GM21367 (cell line): ENCODE data around the gene KCNJ18.
"Not testable (repeated sequence)": the region's sequence is repeated elsewhere in the genome, so short reads cannot be mapped to it uniquely, and the experiment has no call there.

ENCODE experiments used
- ATAC-seq: cut with Tn5 transposase; IDR thresholded peaks from one replicate; pipeline ENCODE4 v1.9.1; 2021; ENCODE audit not compliant: unreplicated experiment

The KCNJ18 gene

DNA sequence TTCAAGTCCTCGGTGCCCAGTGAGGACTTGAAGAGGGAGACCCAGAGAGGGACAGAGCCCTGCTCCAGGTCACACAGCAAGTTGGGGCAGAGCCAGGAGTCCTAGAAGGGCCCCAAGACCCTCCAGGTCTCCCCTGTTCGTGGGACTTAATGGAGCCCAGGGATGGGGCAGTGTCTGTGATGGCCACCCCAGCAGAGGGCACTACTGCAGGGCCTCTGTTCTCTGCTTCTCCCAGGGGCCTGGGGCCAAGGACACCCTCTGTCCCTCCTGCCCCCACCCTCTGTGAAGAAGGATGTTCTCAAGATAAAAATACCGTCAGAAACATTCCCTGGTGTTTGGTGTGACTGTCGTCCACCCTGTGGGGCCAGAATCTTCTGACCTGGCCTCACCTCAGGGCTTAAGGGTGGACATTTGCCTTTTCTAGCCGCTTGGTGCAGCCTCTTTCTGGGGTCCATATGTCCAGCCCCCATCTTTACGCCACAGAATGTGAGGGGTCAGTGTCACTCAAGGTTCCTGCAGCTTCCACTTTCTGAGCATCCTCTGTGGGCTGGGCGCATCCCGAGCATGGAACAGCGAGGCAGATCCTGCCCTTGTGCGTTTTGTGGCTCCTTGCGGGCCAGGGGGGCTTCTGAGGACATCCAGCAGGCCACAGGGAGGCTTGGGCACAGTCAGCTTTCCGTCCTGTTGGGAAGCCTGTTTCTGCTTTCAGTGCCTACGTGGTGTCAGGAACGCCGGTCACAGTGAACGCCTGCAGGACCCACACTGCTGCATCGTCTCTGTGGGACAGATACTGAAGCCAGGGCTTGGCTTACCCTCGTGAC is at the start of gene KCNJ18:
Gene KCNJ18 (plus strand): TSS at position 641 of the 821 bp plus-strand sequence. CDS start 10,264 bp downstream, outside the sequence.
- not testable (repeated sequence) for ATAC-seq

DNA sequence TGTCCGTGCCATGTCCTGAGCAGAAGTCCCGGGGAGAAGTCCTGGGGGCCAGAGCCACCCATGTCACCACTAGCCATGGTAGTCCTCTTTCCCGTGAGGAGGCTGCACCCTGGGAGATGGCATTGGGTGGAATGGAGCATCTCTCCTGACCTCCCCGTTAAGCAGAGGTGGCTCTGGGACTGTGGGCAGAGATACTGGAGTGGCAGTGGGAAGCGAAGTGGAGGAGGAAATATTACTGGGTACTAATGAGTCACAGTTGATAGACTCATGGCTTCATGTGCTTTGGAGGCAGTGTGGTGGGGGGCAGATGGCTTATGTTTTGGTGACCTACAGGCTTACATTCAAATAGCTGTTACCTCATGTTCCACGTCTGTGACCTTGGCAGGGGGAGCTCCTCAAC is 44.2 kb upstream of the KCNJ18 start:
- ATAC-seq: not testable (repeated sequence)

DNA sequence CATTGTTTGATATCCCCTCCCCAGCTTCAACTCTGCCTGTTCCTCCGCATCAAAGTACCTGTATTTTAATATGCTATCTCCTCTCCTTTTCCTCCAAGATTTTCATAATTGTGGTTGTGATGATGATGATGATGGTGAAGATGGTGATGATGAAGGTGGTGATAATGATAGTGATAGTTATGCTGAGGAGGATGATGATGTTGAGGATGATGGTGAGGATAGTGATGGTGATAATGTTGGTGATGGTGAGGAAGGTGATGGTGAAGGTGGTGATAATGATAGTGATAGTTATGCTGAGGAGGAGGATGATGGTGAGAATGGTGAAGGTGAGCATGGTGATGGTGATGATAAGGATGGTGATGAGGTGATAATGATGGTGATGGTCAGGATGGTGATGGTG is 42.3 kb upstream of the KCNJ18 start:
- ATAC-seq: not testable (repeated sequence)

DNA sequence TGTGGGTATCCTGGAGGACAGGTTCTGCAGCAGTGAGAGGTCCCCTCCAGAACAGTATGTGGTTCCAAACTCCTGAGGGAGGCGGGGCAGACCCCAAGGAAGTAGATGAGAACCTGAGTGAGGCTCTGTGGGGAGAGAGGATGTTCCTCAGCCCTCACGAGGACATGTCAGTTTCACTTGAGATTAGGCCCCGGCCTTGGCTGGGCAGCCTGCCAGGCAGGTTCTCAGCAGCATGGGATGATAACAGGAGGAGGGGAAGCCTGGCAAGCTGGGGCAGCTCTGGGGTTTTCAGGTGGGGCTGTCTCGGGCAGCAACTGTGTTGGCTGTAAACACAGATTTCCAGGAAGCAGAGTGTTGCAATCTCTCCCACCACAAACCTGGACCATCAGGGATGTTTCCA is 40.3 kb upstream of the KCNJ18 start:
- ATAC-seq: not testable (repeated sequence)

DNA sequence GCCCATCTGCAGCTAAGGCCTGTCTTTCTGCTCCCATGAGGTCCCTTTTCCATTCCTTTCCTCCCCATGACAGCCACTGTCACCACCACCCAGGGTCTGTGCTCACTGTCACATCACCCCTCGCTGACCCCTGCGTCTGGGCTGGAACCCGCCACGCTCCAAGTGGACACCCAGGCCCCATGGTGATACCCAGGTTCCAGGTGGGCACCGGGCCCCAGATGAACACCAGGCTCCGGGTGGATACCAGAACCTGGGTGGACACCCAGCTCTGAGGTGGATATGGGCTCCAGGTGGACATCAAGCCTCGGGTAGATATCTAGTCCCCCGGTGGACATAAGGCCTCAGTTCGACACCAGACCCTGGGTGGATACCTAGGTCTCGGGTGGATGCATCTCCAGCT is 39.1 kb upstream of the KCNJ18 start:
- ATAC-seq: not testable (repeated sequence)

DNA sequence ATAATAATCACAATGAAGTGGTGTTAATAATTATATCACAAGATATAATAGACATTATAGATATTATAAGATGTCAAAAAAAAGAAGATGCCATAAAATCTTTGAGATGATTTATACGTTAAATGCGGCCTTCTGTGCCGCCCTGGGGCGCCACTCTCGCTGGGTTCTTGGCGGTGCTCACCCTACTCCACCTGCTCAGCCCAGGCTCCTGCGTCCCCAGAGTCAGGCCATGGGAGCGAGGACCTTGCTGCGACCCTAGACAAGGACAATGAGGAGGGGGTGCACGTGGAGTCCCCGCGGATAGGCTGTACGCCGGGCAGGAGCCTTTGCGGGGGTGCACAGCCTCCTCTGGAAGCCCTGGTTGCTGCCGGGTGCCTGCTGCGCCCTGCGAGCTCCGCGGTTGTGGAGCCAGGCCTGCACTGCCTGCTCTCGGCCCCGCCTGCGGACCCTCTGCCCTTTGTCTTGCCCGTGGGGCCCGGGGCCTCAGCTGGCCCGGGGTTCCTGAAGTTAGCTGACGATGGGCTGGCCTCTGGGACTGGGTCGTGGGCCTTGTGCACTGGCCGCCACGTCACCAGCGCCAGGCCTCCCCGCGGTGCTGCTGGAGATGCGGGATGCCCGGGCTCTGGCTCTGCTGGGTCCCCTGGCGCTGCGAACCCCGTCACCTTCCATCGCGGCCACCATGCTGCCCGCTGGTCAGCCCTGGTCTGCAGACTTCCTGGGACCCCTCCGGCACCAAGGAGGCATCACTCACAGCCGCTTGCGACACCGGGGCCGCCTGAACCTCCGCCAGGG is 35.6 kb upstream of the KCNJ18 start:
- not testable (repeated sequence) for ATAC-seq

DNA sequence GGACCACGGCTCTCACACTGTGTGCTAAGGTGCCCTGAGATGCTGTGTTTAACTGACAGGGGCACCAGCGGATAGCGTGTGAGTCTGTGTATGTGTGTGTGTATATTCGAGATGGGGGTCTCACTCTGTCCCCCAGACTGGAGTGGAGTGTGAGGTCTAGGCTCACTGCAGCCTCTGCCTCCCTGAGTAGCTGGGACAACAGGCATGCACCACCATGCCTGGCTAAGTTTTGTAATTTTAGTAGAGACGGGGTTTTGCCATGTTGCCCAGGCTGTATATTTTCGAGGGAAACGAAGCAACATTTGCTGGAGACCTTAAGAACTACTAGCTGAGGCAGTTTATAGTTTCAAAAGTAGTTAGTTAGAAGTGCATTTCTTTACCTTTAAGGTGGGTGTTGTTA is 32.7 kb upstream of the KCNJ18 start:
- not testable (repeated sequence) for ATAC-seq

DNA sequence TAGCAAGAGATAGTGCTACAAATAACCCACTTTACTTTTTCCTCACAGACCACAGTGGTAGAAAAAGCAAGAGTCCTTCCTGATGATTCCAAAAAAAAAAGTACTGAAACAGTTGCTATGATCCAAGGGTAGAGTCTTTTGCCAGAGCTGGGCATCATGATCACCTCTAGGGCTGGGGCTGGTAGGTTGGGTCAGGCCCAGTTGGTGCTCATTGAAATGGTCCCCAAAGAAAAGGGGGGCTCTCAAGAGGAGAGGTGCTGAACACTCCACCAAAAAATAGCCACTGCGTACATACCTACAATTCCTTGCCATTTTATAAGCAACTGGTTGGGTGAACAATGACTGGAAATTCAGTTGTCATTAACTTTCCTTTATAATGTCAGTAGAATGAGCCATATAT is 30.9 kb upstream of the KCNJ18 start:
- ATAC-seq: not testable (repeated sequence)

DNA sequence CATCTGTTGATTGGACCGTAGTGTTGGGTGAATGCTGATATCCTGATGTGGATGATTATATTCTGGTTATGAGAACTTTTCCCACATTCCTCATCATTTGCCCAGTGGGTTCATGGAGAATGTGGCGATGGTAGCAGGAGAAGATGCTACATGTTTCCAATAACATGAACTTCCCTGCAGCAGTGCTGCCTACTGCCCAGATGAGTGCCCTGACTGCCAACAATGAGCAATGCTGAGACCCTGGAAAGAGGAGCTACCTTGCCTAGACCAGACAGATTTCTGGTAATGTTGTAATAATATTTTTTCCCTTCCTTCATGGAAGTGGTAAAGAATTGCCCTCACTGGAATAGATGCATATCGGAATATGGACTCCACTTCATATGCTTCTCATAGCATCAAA is 29.2 kb upstream of the KCNJ18 start:
- ATAC-seq: not testable (repeated sequence)

DNA sequence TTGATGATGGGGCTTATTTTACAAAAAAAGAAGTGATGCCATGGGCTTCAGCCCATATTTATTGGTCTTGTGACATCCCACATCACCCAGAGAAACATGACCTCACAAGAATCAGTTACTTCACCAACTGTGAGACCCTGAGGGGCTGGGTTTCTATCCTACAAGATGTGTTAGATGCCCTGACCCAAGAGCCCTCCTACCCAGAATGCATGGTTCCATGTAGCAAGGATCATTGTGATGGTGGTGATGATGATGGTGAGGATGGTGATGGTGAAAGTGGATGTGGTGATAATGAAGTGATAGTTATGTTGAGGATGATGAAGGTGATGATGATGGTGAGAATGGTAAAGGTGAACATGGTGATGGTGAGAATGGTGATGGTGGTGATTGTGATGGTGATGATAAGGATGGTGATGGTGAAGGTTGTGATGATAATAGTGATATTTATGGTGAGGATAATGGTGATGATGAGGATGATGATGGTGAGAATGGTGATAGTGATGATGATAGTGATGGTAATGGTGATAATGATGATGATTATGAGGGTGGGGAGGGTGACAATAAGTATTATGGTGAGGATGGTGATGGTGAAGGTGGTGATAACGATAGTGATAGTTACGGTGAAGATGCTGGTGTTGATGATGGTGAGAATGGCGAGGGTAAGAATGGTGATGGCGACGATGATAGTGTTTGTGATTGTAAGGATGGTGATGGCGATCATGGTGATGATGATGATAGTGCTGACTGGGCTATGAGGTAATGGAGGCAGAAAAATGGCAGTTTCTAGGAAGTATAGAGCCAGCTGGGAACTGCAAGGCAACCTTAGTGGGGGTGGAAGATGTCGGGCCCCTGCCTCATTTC is 28.5 kb upstream of the KCNJ18 start:
- not testable (repeated sequence) for ATAC-seq

DNA sequence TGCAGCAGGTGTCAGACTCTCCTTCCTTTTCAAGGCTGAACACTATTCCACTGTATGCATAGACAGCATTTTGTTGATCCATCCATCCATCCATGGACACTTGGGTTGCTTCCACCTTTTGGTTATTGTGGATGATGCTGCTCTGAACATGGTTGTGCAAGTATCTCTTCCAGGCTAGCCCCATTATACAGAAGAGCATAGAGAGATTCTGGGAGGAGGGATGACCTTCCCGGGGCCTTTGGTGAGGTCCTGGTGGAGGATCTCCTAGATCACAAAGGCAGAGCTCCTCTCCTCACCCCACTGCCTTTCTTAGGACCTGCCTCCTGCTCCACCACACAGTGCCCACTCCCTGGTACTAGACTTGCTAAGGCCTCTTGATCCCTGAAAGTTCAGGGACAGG is 27.2 kb upstream of the KCNJ18 start:
- not testable (repeated sequence) for ATAC-seq

DNA sequence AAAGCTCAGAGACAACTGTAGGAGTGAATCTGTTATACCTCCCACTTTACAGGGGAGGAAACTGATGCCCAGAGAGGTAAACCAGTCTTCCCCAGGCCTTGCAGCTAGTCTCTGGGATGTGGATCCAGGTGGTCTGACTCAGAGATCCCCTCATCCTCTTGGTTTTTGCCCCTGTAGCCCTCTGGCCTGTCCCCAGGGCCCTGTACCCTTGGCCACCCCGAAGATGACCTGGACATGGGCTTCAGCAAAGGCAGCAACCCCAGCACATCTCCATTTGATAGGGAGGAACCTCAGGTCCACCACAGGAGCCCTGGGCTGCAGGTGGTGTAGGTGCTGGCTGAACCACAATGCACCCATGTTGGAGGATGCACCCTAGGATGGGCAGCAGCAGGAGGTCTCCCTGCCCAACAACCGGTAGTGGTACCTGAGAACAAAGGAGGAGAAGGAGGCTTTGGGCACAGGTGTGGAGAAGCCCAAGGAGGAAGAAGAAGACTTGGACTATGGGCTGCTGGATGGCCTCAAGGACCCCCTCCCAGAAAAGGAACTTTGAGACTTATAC is 26.3 kb upstream of the KCNJ18 start:
- not testable (repeated sequence) for ATAC-seq

DNA sequence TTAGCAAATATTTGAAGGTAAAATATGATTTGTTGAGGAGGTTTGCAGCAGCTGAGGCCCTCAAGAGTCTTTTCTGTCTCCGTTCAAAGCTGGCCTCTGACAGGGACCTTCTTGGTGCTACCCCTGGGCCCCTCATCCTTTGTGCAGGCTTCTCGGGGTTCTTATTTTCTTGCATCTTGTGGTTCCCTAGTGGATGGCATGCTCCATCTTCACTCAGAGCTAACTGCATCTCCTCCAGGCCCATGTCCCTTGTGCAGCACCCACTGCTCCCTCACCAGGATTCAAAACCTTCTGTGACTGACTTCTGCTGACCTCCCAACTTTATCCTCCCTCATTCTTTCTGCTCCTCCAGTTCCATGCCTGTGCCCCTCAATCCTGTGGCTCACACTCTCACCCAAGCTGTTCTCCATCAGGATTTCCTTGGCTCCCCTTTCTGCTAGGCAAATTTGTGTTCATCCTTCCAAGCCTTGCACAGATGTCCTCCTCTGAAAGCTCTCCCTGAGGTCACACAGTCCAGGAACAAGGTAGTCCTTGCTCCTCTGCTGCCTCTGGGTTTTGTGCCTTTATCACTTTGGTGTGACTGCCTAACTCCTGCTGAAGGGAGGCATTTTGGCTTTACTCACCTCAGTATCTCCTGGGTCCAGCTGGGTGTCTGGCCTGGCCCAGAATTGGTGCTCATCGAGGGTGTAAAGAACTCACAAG is 25.5 kb upstream of the KCNJ18 start:
- ATAC-seq: not testable (repeated sequence)

DNA sequence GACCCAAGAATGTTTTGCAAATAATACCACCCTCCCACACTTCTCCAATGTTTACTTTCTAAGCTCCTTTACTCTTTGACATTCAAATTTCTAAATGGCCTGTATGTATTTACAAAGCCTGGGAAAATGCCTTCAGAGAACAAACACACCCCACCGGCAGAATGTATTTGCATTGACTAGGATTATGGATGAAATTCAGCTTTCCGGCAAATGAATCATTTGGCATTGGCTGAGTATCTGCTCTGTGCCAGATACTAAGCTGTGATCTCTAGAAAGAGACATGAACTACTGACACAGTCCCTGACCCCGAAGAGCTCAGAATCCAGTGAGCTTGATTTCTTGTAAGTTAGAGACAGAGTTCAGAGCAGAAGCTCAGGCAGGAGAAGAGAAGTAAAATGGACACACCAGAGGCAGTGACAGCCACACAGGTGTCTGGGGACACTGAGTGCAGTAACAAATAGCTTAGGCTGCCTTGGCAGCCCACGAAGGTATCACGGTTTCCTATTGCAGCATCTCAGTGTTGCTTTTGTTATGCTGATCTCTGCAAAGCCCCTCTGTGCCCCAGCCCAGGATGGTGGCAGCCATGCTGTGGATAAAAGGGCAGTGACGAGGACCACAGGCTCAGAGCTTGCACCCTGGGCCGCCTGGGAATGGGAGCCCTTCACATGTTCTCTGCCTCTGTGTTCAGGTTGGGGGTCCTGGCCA is 24.8 kb upstream of the KCNJ18 start:
- ATAC-seq: not testable (repeated sequence)

DNA sequence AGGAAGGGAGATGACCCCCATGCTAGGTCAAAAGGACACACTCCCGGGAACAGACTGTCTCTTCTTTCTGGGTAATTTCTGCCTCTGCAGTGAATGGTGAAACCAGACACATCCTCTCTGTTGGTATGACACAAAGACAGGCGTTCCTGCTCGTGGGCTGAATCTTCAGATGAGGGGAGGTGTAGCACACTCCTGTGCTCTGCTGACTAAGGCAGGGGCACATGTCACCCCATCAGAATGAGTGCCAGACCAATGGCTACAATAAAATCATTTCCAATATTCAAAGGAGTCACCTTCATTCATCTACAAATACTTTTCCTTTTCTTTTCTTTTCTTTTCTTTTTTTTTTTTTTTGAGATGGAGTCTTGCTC is 24.2 kb upstream of the KCNJ18 start:
- ATAC-seq: not testable (repeated sequence)

DNA sequence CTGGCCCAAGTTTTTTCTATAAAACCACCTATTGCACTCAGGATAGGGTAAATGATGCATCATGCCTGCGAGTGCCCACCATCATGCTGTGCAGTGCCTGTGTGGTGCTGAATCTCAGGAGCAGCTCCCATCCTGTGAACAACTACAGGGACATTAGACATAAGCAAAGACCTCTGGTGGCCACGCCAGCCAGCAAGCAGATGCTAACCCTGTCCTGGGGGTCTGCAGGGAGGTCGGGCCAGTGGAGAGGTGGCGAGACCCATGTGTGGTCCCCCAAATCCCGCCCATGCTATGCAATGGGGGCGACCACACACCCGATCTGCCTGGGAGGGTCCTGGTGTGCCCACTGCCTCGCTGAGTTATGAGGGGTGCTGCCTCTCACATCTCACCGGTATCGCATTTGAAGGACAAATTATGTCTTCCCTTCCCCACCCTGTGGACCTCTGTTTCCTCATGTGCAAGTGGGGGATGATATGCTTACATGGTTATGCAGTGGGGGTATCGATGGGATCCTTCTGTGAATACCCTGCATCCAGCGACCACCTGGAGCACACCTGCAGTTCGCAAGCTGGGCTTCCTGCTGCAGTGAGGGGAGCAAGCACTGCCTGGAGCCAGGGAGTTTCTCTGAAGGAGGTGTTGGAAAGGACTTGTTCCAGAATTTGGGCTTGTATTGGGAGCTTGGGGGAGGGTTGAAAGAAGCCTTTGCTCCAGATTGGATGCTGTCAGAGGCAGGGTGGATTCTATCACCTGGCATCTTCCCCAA is 23.4 kb upstream of the KCNJ18 start:
- not testable (repeated sequence) for ATAC-seq

DNA sequence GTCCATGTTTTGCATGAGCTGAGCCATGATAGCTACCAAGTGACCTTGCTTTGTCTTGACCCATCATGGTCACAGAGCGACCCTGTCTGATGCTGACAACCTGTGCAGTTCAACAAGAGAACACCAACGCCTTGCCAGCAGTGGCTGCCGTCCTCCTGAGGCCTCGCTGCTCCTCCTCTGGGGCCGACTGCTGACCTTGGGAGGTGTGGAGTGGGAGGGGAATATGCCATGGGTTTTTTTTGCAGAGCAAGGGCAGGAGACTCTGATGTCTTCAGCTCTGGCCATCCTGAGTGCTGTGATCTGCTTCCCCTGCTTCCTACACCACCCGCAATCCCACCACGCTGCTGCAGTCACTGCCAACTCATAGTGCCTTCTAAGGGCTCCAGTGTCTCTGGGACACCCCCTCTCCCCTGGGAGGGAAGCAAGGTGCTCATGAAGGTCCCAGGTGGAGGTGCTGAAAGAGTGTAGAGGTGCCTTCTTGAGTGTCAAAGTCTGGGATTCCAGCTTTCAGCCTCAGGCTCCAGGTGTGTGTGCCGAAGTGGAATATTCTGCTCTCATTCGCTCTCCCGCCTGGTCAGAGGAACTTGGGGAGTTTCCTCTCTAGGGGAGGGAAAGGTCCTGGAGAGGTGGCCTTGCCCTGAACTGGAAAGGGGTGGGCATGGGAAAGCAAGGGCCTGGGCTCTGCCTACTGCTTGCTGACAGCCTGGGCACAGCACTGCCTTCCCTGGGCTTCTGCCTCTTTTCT is 22.5 kb upstream of the KCNJ18 start:
- ATAC-seq: not testable (repeated sequence)
